ENCODE data around the gene CEACAM5. TPM values are rescaled to one million over a fixed set of nuclear protein-coding genes. Genes with fewer than 3 reads are reported as not detected.

Gene CEACAM5
- polyA plus RNA-seq, 3 donors, result not detected

DNA sequence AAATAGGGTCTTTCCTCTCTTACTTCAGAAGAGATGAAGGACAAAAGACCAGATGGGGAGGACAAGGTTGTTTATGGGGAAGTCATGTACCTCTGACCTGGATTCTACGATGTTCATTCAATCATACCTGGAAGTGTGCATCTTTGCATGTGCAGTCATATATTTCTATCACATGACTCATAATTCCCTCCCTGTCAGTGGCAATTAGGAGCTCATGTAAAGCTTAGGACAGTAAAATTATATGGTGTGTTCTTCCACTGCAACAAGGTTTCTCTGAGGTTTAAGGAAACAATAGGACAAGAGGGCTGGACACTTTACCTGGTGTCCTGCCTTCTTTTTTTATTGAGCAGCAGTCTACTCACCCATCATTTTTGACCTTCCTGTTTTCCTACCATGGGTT, 40.1 kb upstream of the CEACAM5 start:
- no peak overlapping the region for H3K4me3 Mint-ChIP-seq
- intact Hi-C loops (cut with micrococcal nuclease), result no loop called here
- TF ChIP-seq, protein P1, sequence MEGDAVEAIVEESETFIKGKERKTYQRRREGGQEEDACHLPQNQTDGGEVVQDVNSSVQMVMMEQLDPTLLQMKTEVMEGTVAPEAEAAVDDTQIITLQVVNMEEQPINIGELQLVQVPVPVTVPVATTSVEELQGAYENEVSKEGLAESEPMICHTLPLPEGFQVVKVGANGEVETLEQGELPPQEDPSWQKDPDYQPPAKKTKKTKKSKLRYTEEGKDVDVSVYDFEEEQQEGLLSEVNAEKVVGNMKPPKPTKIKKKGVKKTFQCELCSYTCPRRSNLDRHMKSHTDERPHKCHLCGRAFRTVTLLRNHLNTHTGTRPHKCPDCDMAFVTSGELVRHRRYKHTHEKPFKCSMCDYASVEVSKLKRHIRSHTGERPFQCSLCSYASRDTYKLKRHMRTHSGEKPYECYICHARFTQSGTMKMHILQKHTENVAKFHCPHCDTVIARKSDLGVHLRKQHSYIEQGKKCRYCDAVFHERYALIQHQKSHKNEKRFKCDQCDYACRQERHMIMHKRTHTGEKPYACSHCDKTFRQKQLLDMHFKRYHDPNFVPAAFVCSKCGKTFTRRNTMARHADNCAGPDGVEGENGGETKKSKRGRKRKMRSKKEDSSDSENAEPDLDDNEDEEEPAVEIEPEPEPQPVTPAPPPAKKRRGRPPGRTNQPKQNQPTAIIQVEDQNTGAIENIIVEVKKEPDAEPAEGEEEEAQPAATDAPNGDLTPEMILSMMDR (IDR thresholded peaks at IDR 0.05), result no peak
- H3K9me3 Mint-ChIP-seq, result peaks cover 17 to 41% (median 35%) of the 10 kb centered on the region in 7 donors
- Histone ChIP-seq H3K27ac (ENCODE audit: low read depth in 1 of 2, low read length in 2 of 2) (no peak overlapping the region), H3K9me3 (replicated peaks in 1 of 2; ENCODE audit: control insufficient read depth in 1 of 2, insufficient read depth in 1 of 2, low read length in 2 of 2) (peaks cover 17 to 39% of the 10 kb centered on the region in 2 donors), H4K20me1 (ENCODE audit: insufficient read depth, low read length) (no peaks in the 10 kb centered on the region), H3K27me3 (ENCODE audit: control insufficient read depth in 2 of 2, insufficient read depth in 2 of 2, low read length in 2 of 2) (peaks cover 17 to 20% of the 10 kb centered on the region in 2 donors), H2AFZ (ENCODE audit: insufficient read depth, low read depth, low read length, poor library complexity, severe bottlenecking) (no peak overlapping the region), H3K36me3 (replicated peaks in 1 of 2; ENCODE audit: control insufficient read depth in 1 of 2, insufficient read depth in 2 of 2, low read length in 2 of 2) (no peaks in the 10 kb centered on the region), H3K4me1 (ENCODE audit: control insufficient read depth in 1 of 2, insufficient read depth in 2 of 2, low read length in 2 of 2) (no peaks in the 10 kb centered on the region), H3K9ac (ENCODE audit: insufficient read depth, low read length, poor library complexity, severe bottlenecking) (no peak overlapping the region), H3K4me2 (replicated peaks; ENCODE audit: extremely low read depth, low read length, poor library complexity, severe bottlenecking) (no peak overlapping the region), H3K79me2 (ENCODE audit: insufficient read depth, low read length) (no peaks in the 10 kb centered on the region), H3K4me3 (replicated peaks in 1 of 3; ENCODE audit: low read depth in 2 of 3, low read length in 3 of 3) (no peak overlapping the region)
- no peak overlapping the region for H3K27ac Mint-ChIP-seq
- no peaks in the 10 kb centered on the region for H3K36me3 Mint-ChIP-seq
- peaks cover 10 to 47% (median 15%) of the 10 kb centered on the region in 3 donors for H3K27me3 Mint-ChIP-seq (ENCODE audit: low read depth in 3 of 3)
- no peaks in the 10 kb centered on the region for H3K4me1 Mint-ChIP-seq
- no peak for DNase-seq
- no CpG with 5 or more reads among the region's 1 CpG for WGBS (ENCODE audit: insufficient coverage)

DNA sequence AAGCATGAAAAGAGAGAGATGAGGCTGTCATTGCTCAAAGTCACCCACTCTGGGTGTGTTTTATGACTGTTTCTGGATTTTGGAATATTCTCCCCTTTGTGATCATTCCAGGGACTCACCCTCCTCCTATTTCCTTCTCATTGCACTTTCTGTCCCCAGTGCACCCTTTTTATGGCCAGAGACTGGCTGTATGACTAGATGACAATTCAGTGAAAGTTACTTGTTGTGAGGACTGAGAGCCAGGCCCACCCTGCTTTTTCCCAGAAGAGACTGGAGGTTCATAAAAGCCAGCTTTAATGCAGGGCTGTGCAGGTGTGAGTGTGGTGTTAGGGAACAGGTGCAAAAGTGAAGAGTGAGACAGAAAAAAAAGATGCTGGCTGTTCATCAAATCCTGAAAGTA, 37.7 kb upstream of the CEACAM5 start:
- TF ChIP-seq, protein P1 (IDR thresholded peaks at IDR 0.05), result no peak
- Mint-ChIP-seq H3K4me3 (peak overlapping the region in 1 of 2 donors; percentile 1), H3K27me3 (ENCODE audit: low read depth in 3 of 3) (peaks cover 12 to 48% (median 15%) of the 10 kb centered on the region in 3 donors), H3K27ac (peak overlapping the region in 1 of 7 donors; percentile 45), H3K36me3 (no peaks in the 10 kb centered on the region), H3K9me3 (peaks cover 5 to 18% (median 13%) of the 10 kb centered on the region in 7 donors), H3K4me1 (no peaks in the 10 kb centered on the region)
- Histone ChIP-seq H3K27ac (ENCODE audit: low read depth in 1 of 2, low read length in 2 of 2) (no peak overlapping the region), H3K4me3 (replicated peaks in 1 of 3; ENCODE audit: low read depth in 2 of 3, low read length in 3 of 3) (no peak overlapping the region), H2AFZ (ENCODE audit: insufficient read depth, low read depth, low read length, poor library complexity, severe bottlenecking) (no peak overlapping the region), H3K36me3 (replicated peaks in 1 of 2; ENCODE audit: control insufficient read depth in 1 of 2, insufficient read depth in 2 of 2, low read length in 2 of 2) (no peaks in the 10 kb centered on the region), H3K4me1 (ENCODE audit: control insufficient read depth in 1 of 2, insufficient read depth in 2 of 2, low read length in 2 of 2) (no peaks in the 10 kb centered on the region), H3K9ac (ENCODE audit: insufficient read depth, low read length, poor library complexity, severe bottlenecking) (no peak overlapping the region), H3K27me3 (ENCODE audit: control insufficient read depth in 2 of 2, insufficient read depth in 2 of 2, low read length in 2 of 2) (peaks cover 28 to 39% of the 10 kb centered on the region in 2 donors), H4K20me1 (ENCODE audit: insufficient read depth, low read length) (no peaks in the 10 kb centered on the region), H3K4me2 (replicated peaks; ENCODE audit: extremely low read depth, low read length, poor library complexity, severe bottlenecking) (no peak overlapping the region), H3K9me3 (replicated peaks in 1 of 2; ENCODE audit: control insufficient read depth in 1 of 2, insufficient read depth in 1 of 2, low read length in 2 of 2) (peaks cover 7 to 18% of the 10 kb centered on the region in 2 donors), H3K79me2 (ENCODE audit: insufficient read depth, low read length) (no peaks in the 10 kb centered on the region)
- intact Hi-C loops (cut with micrococcal nuclease), result no loop called here
- DNase-seq, result no peak
